ENCODE measurements around the gene ACTBL2. TPM values are rescaled to one million over a fixed set of nuclear protein-coding genes. Genes with fewer than 3 reads are reported as not detected.

The ACTBL2 gene
- total and polyA plus RNA-seq, 4 donors, result not detected

- no peak overlapping the region for H3K9ac ChIP-seq (ENCODE audit: low read depth in 1 of 2, low read length in 2 of 2)
- WGBS, result 80% methylated on average over 4 of the region's 4 CpGs
These were observed 40.4 kb downstream of the ACTBL2 start for GRCh38 chr5:57442080-57442839.

DNA sequence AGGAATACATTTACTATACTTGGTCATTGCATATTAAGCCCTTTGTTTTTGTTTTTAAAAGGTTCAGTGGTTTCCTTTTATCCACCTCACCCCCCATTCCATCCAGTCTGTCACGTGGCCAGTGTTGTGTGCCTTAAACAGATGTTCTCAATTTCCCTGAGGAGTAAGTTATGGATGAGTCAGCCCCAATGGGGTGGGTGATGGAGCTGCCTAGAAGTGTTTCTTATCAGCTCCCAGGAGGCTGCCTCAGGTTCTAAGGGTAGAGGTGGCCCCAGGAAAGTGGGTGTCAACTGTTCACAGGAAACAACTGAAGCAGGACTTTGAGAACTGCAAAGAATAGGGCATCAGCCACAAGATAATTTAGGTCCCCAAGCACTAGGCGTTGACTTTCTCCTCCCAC lies 41.1 kb downstream of the ACTBL2 start:
- TF ChIP-seq HNF4G (IDR thresholded peaks at IDR 0.05) (no peak), NR2F2 (IDR thresholded peaks at IDR 0.05) (no peak), GABPA (IDR thresholded peaks at IDR 0.05 in 1 of 2, conservative IDR thresholded peaks at IDR 0.05 in 1 of 2) (no peak), EGR1 (IDR thresholded peaks at IDR 0.05; ENCODE audit: low read depth in 2 of 2) (no peak), CTCF (IDR thresholded peaks at IDR 0.05; ENCODE audit: low read depth, low read length, missing input control) (no peak), HNF4A (conservative IDR thresholded peaks at IDR 0.05) (no peak), SP1 (IDR thresholded peaks at IDR 0.05) (no peak), RXRA (IDR thresholded peaks at IDR 0.05) (no peak), FOXA1 (IDR thresholded peaks at IDR 0.05) (no peak), JUND (IDR thresholded peaks at IDR 0.05) (no peak), MAX (IDR thresholded peaks at IDR 0.05) (no peak), YY1 (IDR thresholded peaks at IDR 0.05) (no peak), TAF1 (conservative IDR thresholded peaks at IDR 0.05) (no peak), FOXA2 (IDR thresholded peaks at IDR 0.05) (no peak)
- TF ChIP-seq, protein P1, sequence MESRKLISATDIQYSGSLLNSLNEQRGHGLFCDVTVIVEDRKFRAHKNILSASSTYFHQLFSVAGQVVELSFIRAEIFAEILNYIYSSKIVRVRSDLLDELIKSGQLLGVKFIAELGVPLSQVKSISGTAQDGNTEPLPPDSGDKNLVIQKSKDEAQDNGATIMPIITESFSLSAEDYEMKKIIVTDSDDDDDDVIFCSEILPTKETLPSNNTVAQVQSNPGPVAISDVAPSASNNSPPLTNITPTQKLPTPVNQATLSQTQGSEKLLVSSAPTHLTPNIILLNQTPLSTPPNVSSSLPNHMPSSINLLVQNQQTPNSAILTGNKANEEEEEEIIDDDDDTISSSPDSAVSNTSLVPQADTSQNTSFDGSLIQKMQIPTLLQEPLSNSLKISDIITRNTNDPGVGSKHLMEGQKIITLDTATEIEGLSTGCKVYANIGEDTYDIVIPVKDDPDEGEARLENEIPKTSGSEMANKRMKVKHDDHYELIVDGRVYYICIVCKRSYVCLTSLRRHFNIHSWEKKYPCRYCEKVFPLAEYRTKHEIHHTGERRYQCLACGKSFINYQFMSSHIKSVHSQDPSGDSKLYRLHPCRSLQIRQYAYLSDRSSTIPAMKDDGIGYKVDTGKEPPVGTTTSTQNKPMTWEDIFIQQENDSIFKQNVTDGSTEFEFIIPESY (IDR thresholded peaks at IDR 0.05), result no peak
- TF ChIP-seq, protein P2, sequence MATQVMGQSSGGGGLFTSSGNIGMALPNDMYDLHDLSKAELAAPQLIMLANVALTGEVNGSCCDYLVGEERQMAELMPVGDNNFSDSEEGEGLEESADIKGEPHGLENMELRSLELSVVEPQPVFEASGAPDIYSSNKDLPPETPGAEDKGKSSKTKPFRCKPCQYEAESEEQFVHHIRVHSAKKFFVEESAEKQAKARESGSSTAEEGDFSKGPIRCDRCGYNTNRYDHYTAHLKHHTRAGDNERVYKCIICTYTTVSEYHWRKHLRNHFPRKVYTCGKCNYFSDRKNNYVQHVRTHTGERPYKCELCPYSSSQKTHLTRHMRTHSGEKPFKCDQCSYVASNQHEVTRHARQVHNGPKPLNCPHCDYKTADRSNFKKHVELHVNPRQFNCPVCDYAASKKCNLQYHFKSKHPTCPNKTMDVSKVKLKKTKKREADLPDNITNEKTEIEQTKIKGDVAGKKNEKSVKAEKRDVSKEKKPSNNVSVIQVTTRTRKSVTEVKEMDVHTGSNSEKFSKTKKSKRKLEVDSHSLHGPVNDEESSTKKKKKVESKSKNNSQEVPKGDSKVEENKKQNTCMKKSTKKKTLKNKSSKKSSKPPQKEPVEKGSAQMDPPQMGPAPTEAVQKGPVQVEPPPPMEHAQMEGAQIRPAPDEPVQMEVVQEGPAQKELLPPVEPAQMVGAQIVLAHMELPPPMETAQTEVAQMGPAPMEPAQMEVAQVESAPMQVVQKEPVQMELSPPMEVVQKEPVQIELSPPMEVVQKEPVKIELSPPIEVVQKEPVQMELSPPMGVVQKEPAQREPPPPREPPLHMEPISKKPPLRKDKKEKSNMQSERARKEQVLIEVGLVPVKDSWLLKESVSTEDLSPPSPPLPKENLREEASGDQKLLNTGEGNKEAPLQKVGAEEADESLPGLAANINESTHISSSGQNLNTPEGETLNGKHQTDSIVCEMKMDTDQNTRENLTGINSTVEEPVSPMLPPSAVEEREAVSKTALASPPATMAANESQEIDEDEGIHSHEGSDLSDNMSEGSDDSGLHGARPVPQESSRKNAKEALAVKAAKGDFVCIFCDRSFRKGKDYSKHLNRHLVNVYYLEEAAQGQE (IDR thresholded peaks at IDR 0.05), result no peak
- Histone ChIP-seq H3K36me3 (ENCODE audit: control insufficient read depth in 4 of 4, insufficient read depth in 3 of 4, low read depth in 1 of 4, low read length in 3 of 4) (no peaks in the 10 kb centered on the region), H3K27me3 (ENCODE audit: control insufficient read depth in 4 of 4, insufficient read depth in 4 of 4, low read length in 3 of 4) (peaks cover 0 to 2% (median 0%) of the 10 kb centered on the region in 4 donors), H3K9me3 (ENCODE audit: control insufficient read depth in 4 of 4, low read length in 3 of 4) (no peaks in the 10 kb centered on the region), H3K4me3 (ENCODE audit: low read depth in 1 of 3, low read length in 3 of 3) (no peak overlapping the region), H3K4me1 (ENCODE audit: control insufficient read depth in 4 of 4, insufficient read depth in 4 of 4, low read length in 3 of 4) (no peaks in the 10 kb centered on the region), H3K9ac (ENCODE audit: low read depth in 1 of 2, low read length in 2 of 2) (no peak overlapping the region), H3K27ac (ENCODE audit: low read depth in 1 of 2, low read length in 2 of 2) (no peak overlapping the region)
- no peak for DNase-seq (ENCODE audit: low spot score)
- 74% methylated on average over 2 of the region's 2 CpGs for WGBS

More at GRCh38 chr5:57442080-57442839, 40.4 kb downstream of the ACTBL2 start:
- peaks cover 0 to 2% (median 0%) of the 10 kb centered on the region in 4 donors for H3K27me3 ChIP-seq (ENCODE audit: control insufficient read depth in 4 of 4, insufficient read depth in 4 of 4, low read length in 3 of 4)
- TF ChIP-seq GABPA (IDR thresholded peaks at IDR 0.05 in 1 of 2, conservative IDR thresholded peaks at IDR 0.05 in 1 of 2) (no peak), RXRA (IDR thresholded peaks at IDR 0.05) (no peak), FOXA2 (IDR thresholded peaks at IDR 0.05) (no peak), CTCF (IDR thresholded peaks at IDR 0.05; ENCODE audit: low read depth, low read length, missing input control) (no peak), FOXA1 (IDR thresholded peaks at IDR 0.05) (no peak), EGR1 (IDR thresholded peaks at IDR 0.05; ENCODE audit: low read depth in 2 of 2) (no peak), HNF4G (IDR thresholded peaks at IDR 0.05) (no peak)
- no peak overlapping the region for H3K4me3 ChIP-seq (ENCODE audit: low read depth in 1 of 3, low read length in 3 of 3)
- no peak overlapping the region for H3K27ac ChIP-seq (ENCODE audit: low read depth in 1 of 2, low read length in 2 of 2)
- no peak for DNase-seq (ENCODE audit: low spot score)
- H3K36me3 ChIP-seq (ENCODE audit: control insufficient read depth in 4 of 4, insufficient read depth in 3 of 4, low read depth in 1 of 4, low read length in 3 of 4), result no peaks in the 10 kb centered on the region
- H3K4me1 ChIP-seq (ENCODE audit: control insufficient read depth in 4 of 4, insufficient read depth in 4 of 4, low read length in 3 of 4), result no peaks in the 10 kb centered on the region
- H3K9me3 ChIP-seq (ENCODE audit: control insufficient read depth in 4 of 4, low read length in 3 of 4), result no peaks in the 10 kb centered on the region

All from liver (tissue), 9 donors.